NB4 (cell line): ENCODE results near the gene SUMF1.

ENCODE experiments used
- CTCF ChIP-seq: IDR thresholded peaks from one replicate; pipeline ENCODE4 v1.5.1; 2012; ENCODE audit warnings: low read depth, low read length
- MAX ChIP-seq: IDR thresholded peaks from 2 replicates; pipeline ENCODE4 v1.6.1; 2011; ENCODE audit warnings: low read depth, low read length
- MYC ChIP-seq: IDR thresholded peaks from 2 replicates; pipeline ENCODE4 v1.6.1; 2011; ENCODE audit warnings: low read depth, low read length
- POLR2A ChIP-seq: IDR thresholded peaks from 2 replicates; pipeline ENCODE4 v1.6.1; 2011; ENCODE audit warnings: mild to moderate bottlenecking; ENCODE audit not compliant: insufficient read length; ENCODE audit errors: extremely low read depth

GRCh38 chr3:4359805-4360502 is 107.1 kb downstream of the SUMF1 start:
- TF ChIP-seq CTCF (no peak), MAX (no peak), POLR2A (no peak), MYC (no peak)
